SU-DHL-6 (cell line): ENCODE measurements around the gene SH3BP2.

Source experiments
- H2AFZ ChIP-seq: fragments of 200-600 bp; sonication (generic); 2 replicates; pipeline ENCODE4 v1.6.1; 2014; ENCODE audit warnings: low read depth, mild to moderate bottlenecking, moderate library complexity, mixed read lengths, antibody characterized with exemption, low read length; ENCODE audit not compliant: severe bottlenecking
- H3F3A ChIP-seq: fragments of 200-600 bp; shearing (Covaris generic); 2 replicates; pipeline ENCODE4 v1.6.0; 2016; ENCODE audit warnings: antibody characterized with exemption, mild to moderate bottlenecking; ENCODE audit not compliant: insufficient read depth
- H3K27ac ChIP-seq: fragments of 200-600 bp; sonication (generic); 2 replicates; pipeline ENCODE4 v1.5.1; 2016; ENCODE audit warnings: low read depth, mild to moderate bottlenecking, low read length, moderate library complexity, mixed read lengths
- H3K27me3 ChIP-seq: fragments of 200-600 bp; sonication (generic), shearing (Covaris generic); 2 replicates; pipeline ENCODE4 v1.6.0; 2014; ENCODE audit warnings: mild to moderate bottlenecking, low read length
- H3K36me3 ChIP-seq: fragments of 200-600 bp; sonication (generic); 2 replicates; pipeline ENCODE4 v1.6.1; 2014; ENCODE audit warnings: mild to moderate bottlenecking, low read length, mixed read lengths
- H3K4me2 ChIP-seq: fragments of 300-600, 200-600 bp; shearing (Covaris generic), sonication (generic); 2 replicates; pipeline ENCODE4 v1.6.0; 2014; ENCODE audit warnings: low read length, low read depth, mild to moderate bottlenecking; ENCODE audit not compliant: poor library complexity, severe bottlenecking
- H3K4me3 ChIP-seq: fragments of 200-600 bp; sonication (generic); 2 replicates; pipeline ENCODE4 v1.5.1; 2014; ENCODE audit warnings: antibody characterized with exemption, low read length, mild to moderate bottlenecking, mixed read lengths; ENCODE audit not compliant: insufficient read depth, poor library complexity, severe bottlenecking
- H3K79me2 ChIP-seq: fragments of 200-600 bp; sonication (generic); 2 replicates; pipeline ENCODE4 v1.6.1; 2014; ENCODE audit warnings: mild to moderate bottlenecking, low read length, moderate library complexity; ENCODE audit not compliant: insufficient read depth
- H3K9ac ChIP-seq: fragments of 200-600 bp; sonication (generic); 2 replicates; pipeline ENCODE4 v1.7.0; 2014; ENCODE audit warnings: mild to moderate bottlenecking, low read length
- H3K9me2 ChIP-seq: fragments of 200-600 bp; sonication (generic); replicated peaks from 2 replicates; pipeline ENCODE4 v1.6.1; 2014; ENCODE audit warnings: low read length; ENCODE audit not compliant: insufficient read depth
- H3K9me3 ChIP-seq: fragments of 200-600 bp; sonication (generic); 2 replicates; pipeline ENCODE4 v1.6.1; 2014; ENCODE audit warnings: low read length, mixed read lengths; ENCODE audit not compliant: insufficient read depth
- H4K20me1 ChIP-seq: fragments of 200-600 bp; sonication (generic); 2 replicates; pipeline ENCODE4 v1.6.1; 2014; ENCODE audit warnings: low read depth, mild to moderate bottlenecking, antibody characterized with exemption, low read length, moderate library complexity, mixed read lengths
- CTCF ChIP-seq: fragments of 200-600 bp; sonication (generic); IDR thresholded peaks from one replicate; pipeline ENCODE4 v1.5.1; 2017; ENCODE audit warnings: antibody characterized with exemption, mild to moderate bottlenecking, low read length, moderate library complexity; ENCODE audit not compliant: insufficient read depth, poor library complexity, severe bottlenecking
- EZH2phosphoT487 ChIP-seq: fragments of 200-600 bp; sonication (generic), shearing (Covaris generic); conservative IDR thresholded peaks from 2 replicates; pipeline ENCODE4 v1.6.1; 2018; ENCODE audit warnings: mild to moderate bottlenecking, antibody characterized with exemption, low read length, moderate library complexity, mixed read lengths

Gene SH3BP2

GRCh38 chr4:2802618-2803531 lies 10.0 kb downstream of the SH3BP2 start:
- Histone ChIP-seq H3K9ac (no peak overlapping the region), H3F3A (no peaks in the 10 kb centered on the region), H3K79me2 (no peaks in the 10 kb centered on the region), H2AFZ (no peak overlapping the region), H4K20me1 (no peaks in the 10 kb centered on the region), H3K27ac (no peak overlapping the region), H3K4me3 (no peak overlapping the region), H3K4me2 (no peak overlapping the region), H3K9me3 (no peaks in the 10 kb centered on the region), H3K9me2 (no peaks in the 10 kb centered on the region), H3K36me3 (no peaks in the 10 kb centered on the region), H3K27me3 (no peaks in the 10 kb centered on the region)
- TF ChIP-seq EZH2phosphoT487, result no peak
- no peak for TF ChIP-seq CTCF

- no peak overlapping the region for H2AFZ ChIP-seq
- H3K79me2 ChIP-seq, result no peaks in the 10 kb centered on the region
- no peak overlapping the region for H3K9ac ChIP-seq
- no peaks in the 10 kb centered on the region for H3K27me3 ChIP-seq
- H3K4me3 ChIP-seq, result no peak overlapping the region
- no peak overlapping the region for H3K27ac ChIP-seq
- no peaks in the 10 kb centered on the region for H3K9me2 ChIP-seq
- H3K9me3 ChIP-seq, result no peaks in the 10 kb centered on the region
- H3F3A ChIP-seq, result no peaks in the 10 kb centered on the region
- H4K20me1 ChIP-seq, result no peaks in the 10 kb centered on the region
- no peaks in the 10 kb centered on the region for H3K36me3 ChIP-seq
- no peak for TF ChIP-seq CTCF
- no peak for TF ChIP-seq EZH2phosphoT487
- no peak overlapping the region for H3K4me2 ChIP-seq
Measured at GRCh38 chr4:2803624-2804448, 11.0 kb downstream of the SH3BP2 start.

GRCh38 chr4:2804449-2804972 lies 11.6 kb downstream of the SH3BP2 start:
- Histone ChIP-seq H3K27me3 (no peaks in the 10 kb centered on the region), H3K4me3 (no peak overlapping the region), H3K9me3 (no peaks in the 10 kb centered on the region), H3F3A (no peaks in the 10 kb centered on the region), H3K9me2 (no peaks in the 10 kb centered on the region), H3K27ac (no peak overlapping the region), H3K79me2 (no peaks in the 10 kb centered on the region), H2AFZ (no peak overlapping the region), H3K4me2 (no peak overlapping the region), H3K9ac (no peak overlapping the region), H3K36me3 (no peaks in the 10 kb centered on the region), H4K20me1 (no peaks in the 10 kb centered on the region)
- TF ChIP-seq EZH2phosphoT487 (no peak), CTCF (no peak)
